Activated naive CD4-positive, alpha-beta T cell treated with anti-CD3 and anti-CD28 coated beads, Interleukin-2, amount 50 U/mL, for 72 hours (primary cell): Measurements from ENCODE around the gene MORN1. TPM values are rescaled to one million over a fixed set of nuclear protein-coding genes. Genes with fewer than 3 reads are reported as not detected.
"Not testable (repeated sequence)": the region's sequence is repeated elsewhere in the genome, so short reads cannot be mapped to it uniquely, and the experiment has no call there.

ENCODE experiments used
- ATAC-seq, 2 donors: fragments of 150-1000 bp; cut with Tn5 transposase; 2 replicates each; pipeline ENCODE4 v1.10.0; 2021; ENCODE audit warnings: mild to moderate bottlenecking in 2 of 2, moderate library complexity in 2 of 2
- DNase-seq, 2 donors: peaks; one replicate each; pipeline ENCODE4 v3.0.0; 2021 to 2022; ENCODE audit warnings: low spot score in 2 of 2
- H3K27ac Mint-ChIP-seq, 2 donors: one replicate each; pipeline ENCODE4 v1.8.0; 2022; ENCODE audit warnings: mild to moderate bottlenecking in 2 of 2, mixed read lengths in 2 of 2
- H3K36me3 Mint-ChIP-seq, 2 donors: one replicate each; pipeline ENCODE4 v1.8.0; 2022; ENCODE audit warnings: mixed read lengths in 2 of 2
- H3K9me3 Mint-ChIP-seq, 2 donors: one replicate each; pipeline ENCODE4 v1.8.0; 2022; ENCODE audit warnings: mixed read lengths in 2 of 2
- total RNA-seq, 2 donors: library from RNA; stranded (reverse); gene quantifications; one replicate each; pipeline ENCODE4 v1.2.3, GENCODE V29; 2022

The MORN1 gene
- 1 to 10 TPM; 2.0 to 5.7 TPM for total RNA-seq

DNA sequence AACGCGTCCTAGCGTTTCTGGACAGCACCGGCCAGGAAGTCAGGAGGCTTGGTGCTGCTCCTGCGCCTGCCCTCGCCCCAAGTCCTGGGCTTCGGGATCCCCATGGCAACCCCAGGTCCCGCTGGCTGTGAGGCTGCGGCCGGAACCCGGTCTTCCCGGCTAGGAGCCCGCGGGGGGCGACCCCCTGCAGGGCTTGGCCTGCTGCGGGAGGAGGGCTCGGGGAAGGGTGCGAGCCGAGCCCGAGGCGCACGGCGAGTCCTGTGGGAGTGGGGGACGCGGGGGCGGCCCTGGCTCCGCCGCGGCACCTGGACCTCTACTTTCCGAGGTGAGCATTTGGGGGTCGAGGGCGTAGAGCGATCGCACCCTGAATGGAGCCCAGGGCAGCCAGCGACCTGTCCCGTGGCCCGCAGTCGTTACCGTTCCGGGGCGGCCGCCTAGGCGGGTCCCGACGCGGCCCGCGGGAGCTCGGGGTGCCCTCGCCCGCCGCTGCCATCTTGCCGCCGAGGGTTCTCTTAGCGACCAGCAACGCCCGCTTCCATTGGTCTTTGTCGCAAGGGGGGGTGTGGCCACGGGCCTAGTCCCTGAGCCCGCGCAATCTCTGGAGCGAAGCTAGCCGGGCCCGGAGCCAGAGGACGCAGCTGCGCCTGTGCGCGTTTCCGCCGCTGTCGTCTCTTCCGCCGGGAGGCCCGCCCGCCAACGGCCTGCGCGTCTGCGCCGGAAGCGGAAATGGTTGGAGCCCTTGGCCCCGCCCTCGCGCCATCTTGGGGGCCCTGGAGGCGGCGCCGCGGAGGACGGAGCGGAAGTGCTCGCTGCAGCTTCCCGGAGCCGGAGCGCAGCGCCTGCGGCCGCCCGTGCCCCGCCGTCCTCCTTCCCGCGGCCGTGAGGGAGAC is at the start of gene MORN1, which contains the start of gene RER1:
Gene MORN1, minus strand, starts transcription at position 514 of the 890 bp plus-strand sequence. Its CDS starts 21 bp downstream, at position 493.
Gene RER1, plus strand, starts transcription at position 801 of the 890 bp plus-strand sequence. CDS start 3,950 bp downstream, outside the sequence.
- H3K27ac Mint-ChIP-seq: peak within 1 kb of the TSS; percentile 83 to 97
- H3K9me3 Mint-ChIP-seq: no peaks in the 10 kb centered on the region
- peaks cover 12% of the 10 kb centered on the region in 2 donors for H3K36me3 Mint-ChIP-seq
- ATAC-seq: peak; percentile 99
- DNase-seq: peak; percentile 98 to 99

- not testable (repeated sequence) for ATAC-seq, H3K27ac Mint-ChIP-seq, H3K9me3 Mint-ChIP-seq, H3K36me3 Mint-ChIP-seq
- peak in 1 of 2 donors; percentile 22 for DNase-seq
Observed at GRCh38 chr1:2440346-2440745, 49.0 kb upstream of the MORN1 start.

GRCh38 chr1:2439369-2439768 is 48.0 kb upstream of the MORN1 start:
- H3K36me3 Mint-ChIP-seq: no peaks in the 10 kb centered on the region
- no peak for ATAC-seq
- no peak for DNase-seq

DNA sequence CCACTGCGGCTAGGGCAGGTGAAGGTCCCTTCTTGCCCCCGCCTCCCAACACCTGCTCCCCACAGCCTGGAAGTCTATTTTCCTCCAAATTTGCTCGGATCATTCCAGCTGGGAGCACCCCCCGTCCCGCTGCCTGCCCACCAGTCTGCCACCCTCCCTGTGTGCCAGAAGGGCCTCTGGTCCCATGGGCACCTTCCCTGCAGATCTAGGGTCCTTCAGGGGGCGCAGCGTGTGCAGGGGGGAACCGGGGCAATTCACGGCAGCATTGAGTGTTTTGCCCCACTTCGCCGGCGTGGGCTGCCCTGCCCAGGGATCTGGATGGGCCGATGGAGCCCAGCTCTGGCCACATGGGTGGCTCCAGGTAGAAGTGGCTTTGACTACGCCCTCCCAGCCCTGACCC is 47.3 kb upstream of the MORN1 start:
- H3K9me3 Mint-ChIP-seq: no peaks in the 10 kb centered on the region
- ATAC-seq: no peak
- H3K27ac Mint-ChIP-seq: no peak overlapping the region
- no peaks in the 10 kb centered on the region for H3K36me3 Mint-ChIP-seq
- DNase-seq: no peak

More at GRCh38 chr1:2439369-2439768, 48.0 kb upstream of the MORN1 start:
- Mint-ChIP-seq H3K9me3 (no peaks in the 10 kb centered on the region), H3K27ac (no peak overlapping the region)

DNA sequence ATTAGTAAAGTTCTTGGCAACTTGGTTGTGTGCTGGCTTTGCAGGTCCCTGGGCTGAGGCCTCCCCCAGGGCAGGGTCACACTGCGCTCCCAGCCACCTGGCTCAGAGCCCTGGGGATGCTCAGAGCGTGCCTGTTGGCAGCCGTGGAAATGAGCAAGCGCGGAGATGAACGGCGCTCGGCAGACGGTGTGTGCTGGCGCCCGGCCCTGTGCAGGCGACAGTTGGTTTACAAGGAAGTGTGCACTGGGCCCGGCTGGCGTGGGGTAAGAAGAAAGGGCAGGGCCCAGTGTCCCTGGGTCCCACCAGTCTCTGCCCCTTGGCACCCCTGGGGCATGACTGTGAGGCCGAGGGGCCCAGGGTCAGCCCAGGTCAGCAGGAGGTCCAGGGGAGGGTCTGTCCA is 46.7 kb upstream of the MORN1 start:
- no peaks in the 10 kb centered on the region for H3K36me3 Mint-ChIP-seq
- no peak for DNase-seq
- no peak overlapping the region for H3K27ac Mint-ChIP-seq
- no peak for ATAC-seq
- no peaks in the 10 kb centered on the region for H3K9me3 Mint-ChIP-seq

- H3K9me3 Mint-ChIP-seq: no peaks in the 10 kb centered on the region
Observed at GRCh38 chr1:2437617-2438016, 46.3 kb upstream of the MORN1 start.

DNA sequence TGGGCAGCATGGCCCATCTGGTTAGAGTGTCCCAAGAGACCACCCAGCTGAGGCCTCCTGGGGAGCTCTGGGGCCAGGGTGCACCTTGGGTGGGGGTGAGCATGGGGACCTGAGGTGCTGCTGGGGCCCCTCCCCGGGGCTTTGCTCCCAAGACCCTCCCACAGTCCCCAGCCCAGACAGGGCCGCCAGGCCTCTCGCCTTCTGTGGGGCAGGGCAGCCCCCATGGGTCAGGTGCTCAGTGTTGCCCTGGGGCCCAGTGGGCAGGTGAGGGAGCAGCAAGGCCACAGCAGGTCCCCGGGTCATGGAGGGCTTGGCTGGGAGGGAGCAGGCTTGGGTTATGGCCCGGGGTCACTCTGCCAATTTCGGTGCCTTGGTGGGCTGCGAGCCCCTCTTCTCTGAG is 45.5 kb upstream of the MORN1 start:
- ATAC-seq (no peak), DNase-seq (no peak)
- H3K27ac Mint-ChIP-seq: no peak overlapping the region
- no peaks in the 10 kb centered on the region for H3K36me3 Mint-ChIP-seq
- H3K9me3 Mint-ChIP-seq: no peaks in the 10 kb centered on the region

More at GRCh38 chr1:2437617-2438016, 46.3 kb upstream of the MORN1 start:
- DNase-seq: no peak
- H3K27ac Mint-ChIP-seq: peak overlapping the region in 1 of 2 donors; percentile 77
- ATAC-seq: no peak
- no peaks in the 10 kb centered on the region for H3K36me3 Mint-ChIP-seq

DNA sequence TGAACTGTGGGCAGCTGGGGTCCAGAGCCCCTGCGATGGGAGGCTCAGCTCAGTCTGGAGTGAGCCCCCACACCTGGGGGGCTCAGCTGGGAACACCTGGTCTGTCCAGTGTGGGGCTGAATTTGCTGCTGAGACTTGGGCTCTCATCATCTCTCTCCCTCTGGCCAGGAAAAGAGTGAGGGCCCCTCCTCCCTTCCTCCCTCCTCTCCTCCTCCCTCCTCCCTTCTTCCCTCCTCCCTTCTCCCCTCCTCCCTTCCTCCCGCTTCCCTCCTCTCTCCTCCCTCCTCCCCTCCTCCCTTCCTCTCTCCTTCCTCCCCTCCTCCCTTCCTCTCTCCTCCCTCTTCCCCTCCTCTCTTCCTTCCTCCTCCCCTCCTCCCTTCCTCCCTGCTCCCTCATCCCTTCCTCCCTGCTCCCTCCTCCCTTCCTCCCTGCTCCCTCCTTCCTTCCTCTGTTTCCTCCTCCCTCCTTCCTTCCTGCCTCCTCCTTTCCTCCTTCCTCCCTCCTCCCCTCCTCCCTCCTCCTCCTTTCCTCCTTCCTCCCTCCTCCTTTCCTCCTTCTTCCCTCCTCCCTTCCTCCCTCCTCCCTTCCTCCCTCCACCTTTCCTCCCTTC is 44.5 kb upstream of the MORN1 start:
- Mint-ChIP-seq H3K27ac (peak overlapping the region in 1 of 2 donors; percentile 63), H3K9me3 (no peaks in the 10 kb centered on the region), H3K36me3 (no peaks in the 10 kb centered on the region)
- no peak for ATAC-seq
- no peak for DNase-seq

DNA sequence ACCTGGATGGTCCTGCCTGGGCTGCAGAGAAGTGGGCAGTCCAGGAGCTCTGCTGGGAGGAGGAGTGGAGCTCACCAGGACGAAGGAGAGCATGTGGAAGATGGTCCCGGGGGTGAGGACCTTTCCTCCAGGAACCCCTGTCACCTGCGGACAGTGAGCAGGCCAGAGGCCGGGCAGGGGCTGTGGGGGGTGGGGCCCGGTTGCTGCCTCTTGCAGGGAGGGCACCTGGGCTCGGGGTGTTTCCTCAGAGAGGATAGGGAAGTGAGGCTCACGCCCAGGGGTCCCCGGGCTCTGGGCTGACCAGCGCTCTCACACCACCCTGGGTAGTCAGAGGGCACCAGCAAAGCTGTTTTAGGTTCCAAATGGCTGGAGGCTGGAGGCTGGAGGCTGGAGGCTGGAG is 43.7 kb upstream of the MORN1 start:
- ATAC-seq (no peak), DNase-seq (no peak)
- H3K27ac Mint-ChIP-seq: peak overlapping the region in 1 of 2 donors; percentile 63
- peaks cover 0 to 3% of the 10 kb centered on the region in 2 donors for H3K9me3 Mint-ChIP-seq
- H3K36me3 Mint-ChIP-seq: peaks cover 0 to 4% of the 10 kb centered on the region in 2 donors

- no peak for ATAC-seq
- Mint-ChIP-seq H3K9me3 (peaks cover 0 to 4% of the 10 kb centered on the region in 2 donors), H3K36me3 (peaks cover 0 to 10% of the 10 kb centered on the region in 2 donors), H3K27ac (no peak overlapping the region)
- DNase-seq: no peak
Observed at GRCh38 chr1:2433936-2434655, 42.7 kb upstream of the MORN1 start.

- ATAC-seq: no peak
Observed at GRCh38 chr1:2433196-2433595, 41.8 kb upstream of the MORN1 start.

GRCh38 chr1:2432441-2432844 is 41.1 kb upstream of the MORN1 start:
- Mint-ChIP-seq H3K9me3 (peaks cover 0 to 4% of the 10 kb centered on the region in 2 donors), H3K36me3 (peaks cover 0 to 11% of the 10 kb centered on the region in 2 donors), H3K27ac (no peak overlapping the region)
- ATAC-seq (no peak), DNase-seq (no peak)

More at GRCh38 chr1:2433196-2433595, 41.8 kb upstream of the MORN1 start:
- Mint-ChIP-seq H3K27ac (no peak overlapping the region), H3K36me3 (peaks cover 0 to 11% of the 10 kb centered on the region in 2 donors), H3K9me3 (peaks cover 0 to 4% of the 10 kb centered on the region in 2 donors)
- no peak for DNase-seq

DNA sequence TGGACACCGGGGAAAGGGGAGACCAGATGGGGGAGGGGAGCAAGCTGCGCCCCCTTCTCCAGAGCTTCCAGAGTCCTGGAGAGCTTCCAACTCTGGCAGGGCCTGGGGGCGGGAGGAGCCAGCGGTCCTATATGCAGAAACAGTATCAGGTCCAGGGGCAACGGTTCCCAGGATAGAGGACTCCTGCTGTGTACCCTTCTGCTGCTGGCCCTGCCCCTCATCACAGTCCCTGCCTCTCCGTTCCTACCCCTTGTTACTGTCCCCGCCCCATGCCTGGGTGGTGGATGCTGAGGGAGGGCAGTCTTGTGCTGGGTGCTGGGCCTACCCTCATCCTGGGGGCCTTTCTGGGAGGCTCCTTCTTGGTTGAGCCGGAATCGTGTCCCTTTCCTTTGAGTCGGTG is 40.2 kb upstream of the MORN1 start:
- no peak for ATAC-seq
- Mint-ChIP-seq H3K36me3 (peaks cover 0 to 11% of the 10 kb centered on the region in 2 donors), H3K27ac (no peak overlapping the region), H3K9me3 (peaks cover 0 to 4% of the 10 kb centered on the region in 2 donors)
- DNase-seq: no peak

GRCh38 chr1:2431103-2431502 is 39.7 kb upstream of the MORN1 start:
- ATAC-seq (no peak), DNase-seq (no peak)
- Mint-ChIP-seq H3K9me3 (peaks cover 0 to 4% of the 10 kb centered on the region in 2 donors), H3K27ac (no peak overlapping the region), H3K36me3 (peaks cover 0 to 11% of the 10 kb centered on the region in 2 donors)

DNA sequence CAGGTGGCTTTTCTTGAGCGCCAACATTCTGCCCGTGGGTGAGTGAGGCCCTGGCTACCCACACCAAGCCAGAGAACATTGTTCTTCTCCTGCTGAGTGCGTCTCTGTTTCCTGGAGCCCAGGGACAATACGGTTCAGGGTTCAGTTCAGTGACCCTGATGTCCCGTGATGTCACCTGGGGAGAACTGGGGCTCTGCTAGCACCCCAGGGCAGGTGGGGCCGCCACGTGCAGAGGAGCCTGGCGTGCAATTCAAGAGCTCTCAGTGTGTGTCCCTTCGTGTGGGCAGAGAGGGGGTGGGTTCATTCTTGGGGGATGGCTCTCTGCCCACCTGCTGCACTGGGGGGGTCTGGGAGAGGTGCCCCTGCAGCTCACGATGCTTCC is 39.2 kb upstream of the MORN1 start:
- Mint-ChIP-seq H3K27ac (no peak overlapping the region), H3K9me3 (peaks cover 0 to 4% of the 10 kb centered on the region in 2 donors), H3K36me3 (peaks cover 0 to 11% of the 10 kb centered on the region in 2 donors)
- ATAC-seq: no peak
- DNase-seq: no peak

DNA sequence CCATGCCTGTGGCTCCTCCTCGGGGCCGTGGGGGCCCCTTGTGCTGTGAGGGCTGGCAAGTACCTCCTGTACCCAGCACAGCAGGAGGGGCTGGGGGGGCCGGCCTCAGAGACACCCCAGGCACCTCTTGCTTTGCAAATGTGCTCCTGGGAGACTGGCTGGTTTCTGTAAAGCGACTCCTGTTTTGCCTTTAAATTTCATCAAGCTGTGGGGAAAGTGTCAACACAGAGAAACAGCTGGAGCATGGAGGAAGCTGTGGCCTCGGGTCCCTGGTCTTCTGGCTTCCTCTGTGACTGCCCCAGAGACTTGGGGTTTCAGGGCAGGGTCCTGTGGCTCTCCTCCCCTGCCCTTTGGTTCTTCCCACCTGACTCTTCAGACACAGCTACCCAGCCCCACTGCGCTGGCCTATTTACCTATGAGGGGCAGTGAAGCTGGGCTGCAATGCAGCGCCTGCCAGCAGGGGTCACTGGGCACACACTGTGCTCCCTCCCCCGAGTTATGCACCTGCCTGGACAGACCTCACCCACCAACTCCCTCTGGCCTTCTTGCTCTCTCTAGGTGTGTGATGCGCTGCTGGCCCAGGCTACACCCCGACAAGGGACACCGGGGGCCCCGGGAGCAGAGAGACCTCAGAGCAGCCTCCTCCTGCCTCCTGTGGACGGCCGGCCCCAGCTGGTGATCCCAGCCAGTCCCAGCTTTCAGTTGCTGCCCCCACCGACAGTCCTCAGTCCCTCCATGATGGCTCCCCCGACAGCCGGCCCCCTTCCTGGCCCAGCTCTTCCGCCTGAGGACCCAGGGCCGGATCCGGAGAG is 38.6 kb upstream of the MORN1 start:
- Mint-ChIP-seq H3K27ac (peak overlapping the region in 1 of 2 donors; percentile 69), H3K36me3 (peaks cover 0 to 11% of the 10 kb centered on the region in 2 donors), H3K9me3 (peaks cover 0 to 4% of the 10 kb centered on the region in 2 donors)
- DNase-seq (no peak), ATAC-seq (peak; percentile 37 to 74)
